ENCODE measurements around the gene MCC.

DNA sequence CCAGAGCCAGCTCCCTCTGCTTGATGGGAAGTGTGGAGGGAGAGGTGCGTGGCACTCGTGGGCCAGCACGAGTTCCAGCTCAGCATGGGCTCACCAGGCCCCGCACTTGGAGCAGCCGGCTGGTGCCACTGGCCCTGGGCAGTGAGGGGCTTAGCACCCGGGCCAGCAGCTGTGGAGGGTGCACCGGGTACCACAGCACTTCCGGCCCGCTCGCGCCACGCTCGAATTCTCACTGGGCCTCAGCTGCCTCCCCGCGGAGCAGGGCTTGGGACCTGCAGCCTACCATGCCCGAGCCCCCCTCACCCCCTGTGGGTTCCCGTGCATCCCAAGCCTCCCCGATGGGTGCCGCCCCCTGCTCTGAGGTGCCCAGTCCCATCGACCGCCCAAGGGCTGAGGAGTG, 413.2 kb downstream of the MCC start:
- TF ChIP-seq SUZ12 (IDR thresholded peaks at IDR 0.05; ENCODE audit: extremely low read depth, insufficient read depth, insufficient read length) = no peak
- no peak for TF ChIP-seq ZNF274 (IDR thresholded peaks at IDR 0.05; ENCODE audit: low read depth, low read length)
- no peak for TF ChIP-seq YY1 (IDR thresholded peaks at IDR 0.05; ENCODE audit: insufficient read depth, insufficient read length)
